HepG2 (cell line): ENCODE results near the gene SLC16A4. TPM values are rescaled to one million over a fixed set of nuclear protein-coding genes. Genes with fewer than 3 reads are reported as not detected.
A peak's percentile ranks its signal among the peaks of the same experiment; 100 is the strongest.

ENCODE experiments used
- ATF2 ChIP-seq: sonication (generic); formaldehyde crosslinking; IDR thresholded peaks from 2 replicates; pipeline ENCODE4 v1.4.0; 2020; ENCODE audit warnings: missing genetic modification reagents
- CENPX ChIP-seq: sonication (generic); formaldehyde crosslinking; IDR thresholded peaks from 2 replicates; pipeline ENCODE4 v1.9.0; 2021; ENCODE audit warnings: mild to moderate bottlenecking, missing genetic modification reagents, moderate library complexity
- CREB1 ChIP-seq, 2 experiments: fragments of 450-650 bp in 1 of 2; IDR thresholded peaks; 2 replicates each; pipeline ENCODE4 v1.6.1; 2016 to 2017; ENCODE audit warnings: control low read depth in 1 of 2, mild to moderate bottlenecking in 1 of 2, missing compliant biosample characterization in 1 of 2, missing genetic modification characterization in 1 of 2
- DPF2 ChIP-seq: sonication (generic); formaldehyde crosslinking; IDR thresholded peaks from 2 replicates; pipeline ENCODE4 v1.4.0; 2020; ENCODE audit warnings: mild to moderate bottlenecking, low read depth, missing genetic modification reagents, borderline replicate concordance
- DR1 ChIP-seq: sonication (generic); formaldehyde crosslinking; IDR thresholded peaks from 2 replicates; pipeline ENCODE4 v1.8.0; 2021; ENCODE audit warnings: mild to moderate bottlenecking, missing genetic modification reagents, inconsistent platforms
- GPBP1L1 ChIP-seq: sonication (generic); formaldehyde crosslinking; IDR thresholded peaks from 2 replicates; pipeline ENCODE4 v1.5.0; 2020; ENCODE audit warnings: mild to moderate bottlenecking, missing genetic modification reagents
- HOXA7 ChIP-seq: sonication (generic); formaldehyde crosslinking; IDR thresholded peaks from 2 replicates; pipeline ENCODE4 v1.8.1; 2022; ENCODE audit warnings: mild to moderate bottlenecking, missing genetic modification reagents, moderate library complexity
- HOXA9 ChIP-seq: sonication (generic); formaldehyde crosslinking; IDR thresholded peaks from 2 replicates; pipeline ENCODE4 v1.8.1; 2022; ENCODE audit warnings: missing genetic modification reagents, mild to moderate bottlenecking, moderate library complexity, borderline replicate concordance
- IRX3 ChIP-seq: sonication (generic); formaldehyde crosslinking; IDR thresholded peaks from 2 replicates; pipeline ENCODE4 v1.8.1; 2023; ENCODE audit warnings: mild to moderate bottlenecking, low read depth, missing genetic modification reagents, borderline replicate concordance
- KDM2A ChIP-seq: sonication (generic); formaldehyde crosslinking; IDR thresholded peaks from 2 replicates; pipeline ENCODE4 v1.4.0; 2020; ENCODE audit warnings: low read depth, missing genetic modification reagents, borderline replicate concordance
- ONECUT2 ChIP-seq: sonication (generic); formaldehyde crosslinking; IDR thresholded peaks from 2 replicates; pipeline ENCODE4 v1.4.0; 2020; ENCODE audit warnings: missing genetic modification reagents
- PHF21A ChIP-seq: sonication (generic); formaldehyde crosslinking; IDR thresholded peaks from 2 replicates; pipeline ENCODE4 v1.5.0; 2020; ENCODE audit warnings: mild to moderate bottlenecking, missing genetic modification reagents
- RFXAP ChIP-seq: sonication (generic); formaldehyde crosslinking; IDR thresholded peaks from 2 replicates; pipeline ENCODE4 v1.4.0; 2020; ENCODE audit warnings: missing genetic modification reagents, borderline replicate concordance
- SATB2 ChIP-seq: sonication (generic); formaldehyde crosslinking; IDR thresholded peaks from 2 replicates; pipeline ENCODE4 v1.5.0; 2020; ENCODE audit warnings: missing genetic modification reagents
- SIN3B ChIP-seq: fragments of 150-350 bp; IDR thresholded peaks from 2 replicates; pipeline ENCODE4 v1.6.1; 2014; ENCODE audit warnings: low read length
- SNAPC2 ChIP-seq: sonication (generic); formaldehyde crosslinking; IDR thresholded peaks from 2 replicates; pipeline ENCODE4 v1.8.1; 2022; ENCODE audit warnings: mild to moderate bottlenecking, missing genetic modification reagents
- SPEN ChIP-seq: sonication (generic); formaldehyde crosslinking; IDR thresholded peaks from 2 replicates; pipeline ENCODE4 v1.5.1; 2020; ENCODE audit warnings: low read depth, mild to moderate bottlenecking, missing genetic modification reagents
- TEAD3 ChIP-seq: optimal IDR thresholded peaks from 2 replicates; pipeline ENCODE3; 2016; ENCODE audit warnings: borderline replicate concordance
- ZBTB21 ChIP-seq: sonication (generic); formaldehyde crosslinking; IDR thresholded peaks from 2 replicates; pipeline ENCODE4 v1.4.0; 2020; ENCODE audit warnings: missing genetic modification reagents
- ZNF274 ChIP-seq: sonication (generic); formaldehyde crosslinking; IDR thresholded peaks from 2 replicates; pipeline ENCODE4 v1.5.1; 2020; ENCODE audit warnings: mild to moderate bottlenecking, missing genetic modification reagents
- ZNF512B ChIP-seq: sonication (generic); formaldehyde crosslinking; IDR thresholded peaks from 2 replicates; pipeline ENCODE4 v1.5.1; 2020; ENCODE audit warnings: missing genetic modification reagents, mild to moderate bottlenecking, borderline replicate concordance
- ZNF569 ChIP-seq: sonication (generic); formaldehyde crosslinking; IDR thresholded peaks from 2 replicates; pipeline ENCODE4 v1.5.0; 2020; ENCODE audit warnings: mild to moderate bottlenecking, missing genetic modification reagents, moderate library complexity, borderline replicate concordance
- ZNF577 ChIP-seq: sonication (generic); formaldehyde crosslinking; IDR thresholded peaks from 2 replicates; pipeline ENCODE4 v1.4.0; 2020; ENCODE audit warnings: mild to moderate bottlenecking, low read depth, missing genetic modification reagents, borderline replicate concordance
- ZNF790 ChIP-seq: sonication (generic); formaldehyde crosslinking; IDR thresholded peaks from 2 replicates; pipeline ENCODE4 v1.8.0; 2022; ENCODE audit warnings: missing genetic modification reagents, mild to moderate bottlenecking, borderline replicate concordance
- polyA plus RNA-seq, 8 experiments: library from polyadenylated mRNA; depleted of rRNA in 3 of 8; stranded (reverse) in 7 of 8; unstranded in 1 of 8; fragments of >200 nt; fragmentation: Illumina TruSeq in 4 of 8; extraction: Trizol in 4 of 8; gene quantifications; 2 replicates each; pipeline versions ENCODE4 v1.2.1 to v1.2.3, GENCODE V29; 2011 to 2016; ENCODE audit warnings: low read depth in 4 of 8, missing spikeins in 1 of 8, mixed read lengths in 1 of 8; ENCODE audit not compliant: insufficient read depth in 1 of 8
- total RNA-seq, 5 experiments: library from RNA; depleted of rRNA; stranded (reverse); fragments of >200 nt; fragmentation: Illumina TruSeq; extraction: Trizol; gene quantifications; 2 replicates each; pipeline ENCODE4 v1.2.3, GENCODE V29; 2016; ENCODE audit warnings: low read depth in 1 of 5

SLC16A4 gene
- total and polyA plus RNA-seq, 2 of the 13 experiments (the other 11 are each of a cell fraction or from before 2014, with no cell fraction given), result 1.1 to 1.5 TPM

GRCh38 chr1:110339407-110340206 lies 51.2 kb downstream of the SLC16A4 start (continued):
- TF ChIP-seq IRX3 (CRISPR knock-in tag) (no peak), SPEN (CRISPR knock-in tag) (no peak), ZNF569 (CRISPR knock-in tag) (no peak), DR1 (CRISPR knock-in tag) (peak; percentile 45; the same call in 1 of the 2 replicates), ATF2 (CRISPR knock-in tag) (0 out of 2 replicates have a peak, but pooled peaks have one; percentile 41), SATB2 (no peak), ONECUT2 (CRISPR knock-in tag) (0 out of 2 replicates have a peak, but pooled peaks have one; percentile 32), SIN3B (peak; percentile 60), HOXA9 (CRISPR knock-in tag) (0 out of 2 replicates have a peak, but pooled peaks have one; percentile 60), ZNF790 (CRISPR knock-in tag) (peak; percentile 49; the same call in 1 of the 2 replicates), ZNF577 (CRISPR knock-in tag) (no peak), CENPX (CRISPR knock-in tag) (no peak), GPBP1L1 (CRISPR knock-in tag) (no peak), RFXAP (CRISPR knock-in tag) (no peak), SNAPC2 (no peak), DPF2 (no peak), ZNF274 (CRISPR knock-in tag) (peak; percentile 4; the same call in 1 of the 2 replicates), ZNF512B (CRISPR knock-in tag) (no peak), KDM2A (CRISPR knock-in tag) (peak; percentile 71; the same call in 1 of the 2 replicates), ZBTB21 (CRISPR knock-in tag) (no peak), CREB1 (IDR thresholded peaks at IDR 0.05) (no peak), CREB1 (CRISPR knock-in tag; IDR thresholded peaks at IDR 0.05) (no peak), TEAD3 (peak; percentile 5), HOXA7 (CRISPR knock-in tag) (peak; percentile 73; the same call in 1 of the 2 replicates), PHF21A (CRISPR knock-in tag) (no peak)
